WTC11 (cell line): ENCODE results near the gene IL6R. TPM values are rescaled to one million over a fixed set of nuclear protein-coding genes. Genes with fewer than 3 reads are reported as not detected.

Source experiments
- ATAC-seq: fragments of 200-7000 bp; cut with Tn5 transposase; 2 replicates; pipeline ENCODE4 v1.10.0; 2021; ENCODE audit warnings: mild to moderate bottlenecking, moderate library complexity
- CTCF ChIA-PET: fragments of 300-600 bp; sonication (Branson Sonifier 250); formaldehyde crosslinking; loops from one replicate; lab custom pipeline; 2021; ENCODE audit warnings: antibody characterized with exemption; lab: Charles Lee
- POLR2A ChIA-PET: fragments of 350-600 bp; sonication (Branson Sonifier 250); formaldehyde crosslinking; loops from one replicate; lab custom pipeline; 2021; ENCODE audit warnings: antibody characterized with exemption; lab: Charles Lee
- DNase-seq: peaks from one replicate; pipeline ENCODE4 v3.0.0; 2021; ENCODE audit warnings: low spot score
- H3K27ac Mint-ChIP-seq: 2 replicates; pipeline ENCODE4 v1.8.0; 2021; ENCODE audit warnings: mixed read lengths
- H3K27me3 Mint-ChIP-seq: 2 replicates; pipeline ENCODE4 v1.8.0; 2021; ENCODE audit warnings: low read depth, mild to moderate bottlenecking, moderate library complexity, mixed read lengths
- H3K36me3 Mint-ChIP-seq: 2 replicates; pipeline ENCODE4 v1.8.0; 2021; ENCODE audit warnings: mixed read lengths
- H3K4me1 Mint-ChIP-seq: 2 replicates; pipeline ENCODE4 v1.8.0; 2022; ENCODE audit warnings: mixed read lengths
- H3K4me3 Mint-ChIP-seq: 2 replicates; pipeline ENCODE4 v1.8.0; 2021; ENCODE audit warnings: mild to moderate bottlenecking, moderate library complexity, mixed read lengths
- H3K9me3 Mint-ChIP-seq: 2 replicates; pipeline ENCODE4 v1.8.0; 2021; ENCODE audit warnings: mixed read lengths
- ETV6 ChIP-seq: sonication (generic); formaldehyde crosslinking; IDR thresholded peaks from 2 replicates; pipeline ENCODE4 v1.8.1; 2022; ENCODE audit warnings: mild to moderate bottlenecking, missing genetic modification reagents
- FOXK1 ChIP-seq: sonication (generic); formaldehyde crosslinking; IDR thresholded peaks from 2 replicates; pipeline ENCODE4 v1.8.0; 2022; ENCODE audit warnings: mild to moderate bottlenecking, moderate library complexity, missing genetic modification reagents
- MXD4 ChIP-seq: fragments of 250-450 bp; sonication (Bioruptor Pico); IDR thresholded peaks from 2 replicates; pipeline ENCODE4 v1.8.0; 2021; ENCODE audit warnings: mild to moderate bottlenecking, moderate library complexity, borderline replicate concordance
- NR3C1 ChIP-seq: sonication (generic); formaldehyde crosslinking; conservative IDR thresholded peaks from 2 replicates; pipeline ENCODE4 v1.8.1; 2023; ENCODE audit warnings: low read depth, mild to moderate bottlenecking, missing genetic modification reagents
- OVOL2 ChIP-seq: fragments of 250-450 bp; sonication (Bioruptor Pico); IDR thresholded peaks from 2 replicates; pipeline ENCODE4 v1.9.0; 2021; ENCODE audit warnings: mild to moderate bottlenecking, borderline replicate concordance
- SMAD3 ChIP-seq: sonication (generic); formaldehyde crosslinking; IDR thresholded peaks from 2 replicates; pipeline ENCODE4 v1.8.0; 2022; ENCODE audit warnings: missing genetic modification reagents, mild to moderate bottlenecking, borderline replicate concordance
- SOX15 ChIP-seq: fragments of 250-450 bp; sonication (Bioruptor Pico); IDR thresholded peaks from 2 replicates; pipeline ENCODE4 v1.9.0; 2021; ENCODE audit warnings: mild to moderate bottlenecking
- SP1 ChIP-seq: sonication (generic); formaldehyde crosslinking; conservative IDR thresholded peaks from 2 replicates; pipeline ENCODE4 v1.8.1; 2022; ENCODE audit warnings: missing genetic modification reagents
- TEAD4 ChIP-seq: sonication (generic); formaldehyde crosslinking; IDR thresholded peaks from 2 replicates; pipeline ENCODE4 v1.8.0; 2022; ENCODE audit warnings: mild to moderate bottlenecking, missing genetic modification reagents
- ZNF423 ChIP-seq: fragments of 250-450 bp; sonication (Bioruptor Pico); IDR thresholded peaks from 2 replicates; pipeline ENCODE4 v2.1.2; 2022; ENCODE audit warnings: mild to moderate bottlenecking, moderate library complexity
- total RNA-seq: library from RNA; stranded (reverse); gene quantifications from 3 replicates; pipeline ENCODE4 v1.2.3, GENCODE V29; 2021
- TF ChIP-seq, protein P1 (sequence below): sonication (generic); formaldehyde crosslinking; conservative IDR thresholded peaks from 2 replicates; pipeline ENCODE4 v1.8.1; 2023; ENCODE audit warnings: mild to moderate bottlenecking, low read depth, missing genetic modification reagents, moderate library complexity
- TF ChIP-seq, protein P2 (sequence below): sonication (generic); formaldehyde crosslinking; IDR thresholded peaks from 2 replicates; pipeline ENCODE4 v1.8.0; 2022; ENCODE audit warnings: mild to moderate bottlenecking, missing genetic modification reagents
- TF ChIP-seq, protein P3 (sequence below): sonication (generic); formaldehyde crosslinking; IDR thresholded peaks from 2 replicates; pipeline ENCODE4 v1.8.0; 2022; ENCODE audit warnings: mild to moderate bottlenecking, missing genetic modification reagents
- TF ChIP-seq, protein P4 (sequence below): sonication (generic); formaldehyde crosslinking; IDR thresholded peaks from 2 replicates; pipeline ENCODE4 v1.8.1; 2023; ENCODE audit warnings: mild to moderate bottlenecking, missing genetic modification reagents, moderate library complexity
- TF ChIP-seq, protein P5 (sequence below): sonication (generic); formaldehyde crosslinking; IDR thresholded peaks from 2 replicates; pipeline ENCODE4 v1.8.1; 2022; ENCODE audit warnings: mild to moderate bottlenecking, missing genetic modification reagents, moderate library complexity, borderline replicate concordance
- TF ChIP-seq, protein P6 (sequence below): fragments of 250-450 bp; sonication (Bioruptor Pico); conservative IDR thresholded peaks from 2 replicates; pipeline ENCODE4 v1.9.0; 2021; ENCODE audit warnings: mild to moderate bottlenecking

IL6R gene
- total RNA-seq, 1 experiment from 2014 or later = 7.0 TPM

DNA sequence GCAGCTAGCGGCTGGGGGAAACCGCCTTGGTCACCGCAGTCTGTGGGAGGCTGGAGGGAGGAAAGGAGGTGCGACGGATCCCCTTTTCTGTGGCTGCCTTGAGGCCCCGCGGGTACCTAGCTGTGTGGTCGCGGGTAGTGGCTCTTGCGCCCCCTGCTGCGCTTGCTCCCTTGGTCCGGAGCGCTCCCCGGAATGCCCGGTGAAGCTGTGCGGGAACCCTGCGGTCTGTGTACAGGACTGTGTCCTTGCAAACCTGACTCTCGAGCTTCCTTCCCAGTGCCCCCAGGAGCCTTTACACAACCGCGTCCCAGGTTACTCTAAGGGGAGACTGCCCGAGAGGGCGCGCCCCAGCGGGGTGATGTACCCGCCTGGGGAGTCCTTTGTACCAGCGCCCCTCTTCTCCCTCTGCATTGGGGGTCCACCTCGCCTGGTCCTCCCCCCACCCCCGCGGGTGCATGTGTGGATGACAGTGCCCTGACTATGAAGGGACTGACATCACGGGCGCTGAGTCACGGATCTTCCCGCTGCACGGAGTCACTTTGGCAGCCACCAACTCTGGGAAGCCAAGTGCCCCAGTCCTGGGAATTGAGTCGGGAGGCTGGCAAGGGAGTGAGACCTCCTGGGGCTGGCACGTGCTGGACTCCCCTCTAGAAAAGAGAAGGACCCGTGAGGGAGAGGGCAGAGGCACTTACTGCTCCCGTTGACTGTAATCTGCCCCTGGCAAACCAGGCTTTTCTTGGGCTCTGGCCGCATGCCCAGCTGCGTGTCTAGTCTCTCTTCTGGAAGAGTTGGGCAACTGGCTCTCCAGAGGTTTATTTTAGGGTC is 816 bp downstream of the IL6R start:
- Mint-ChIP-seq H3K4me3 (peak overlapping the region; percentile 67), H3K36me3 (no peaks in the 10 kb centered on the region), H3K4me1 (peaks cover 35% of the 10 kb centered on the region), H3K27me3 (peaks cover 49% of the 10 kb centered on the region), H3K27ac (no peak overlapping the region), H3K9me3 (no peaks in the 10 kb centered on the region)
- ChIA-PET POLR2A (interaction anchor here (0.6 kb wide), 1 partner anchor 15 kb away, joined by 5 read pairs; no protein-coding TSS in a partner anchor), CTCF (interaction anchor here (0.7 to 1.6 kb wide), 4 partner anchors 37 to 141 kb away, joined by 3 read pairs; no protein-coding TSS in a partner anchor)
- DNase-seq = peak; percentile 53
- no peak for TF ChIP-seq SMAD3
- TF ChIP-seq, protein P1, sequence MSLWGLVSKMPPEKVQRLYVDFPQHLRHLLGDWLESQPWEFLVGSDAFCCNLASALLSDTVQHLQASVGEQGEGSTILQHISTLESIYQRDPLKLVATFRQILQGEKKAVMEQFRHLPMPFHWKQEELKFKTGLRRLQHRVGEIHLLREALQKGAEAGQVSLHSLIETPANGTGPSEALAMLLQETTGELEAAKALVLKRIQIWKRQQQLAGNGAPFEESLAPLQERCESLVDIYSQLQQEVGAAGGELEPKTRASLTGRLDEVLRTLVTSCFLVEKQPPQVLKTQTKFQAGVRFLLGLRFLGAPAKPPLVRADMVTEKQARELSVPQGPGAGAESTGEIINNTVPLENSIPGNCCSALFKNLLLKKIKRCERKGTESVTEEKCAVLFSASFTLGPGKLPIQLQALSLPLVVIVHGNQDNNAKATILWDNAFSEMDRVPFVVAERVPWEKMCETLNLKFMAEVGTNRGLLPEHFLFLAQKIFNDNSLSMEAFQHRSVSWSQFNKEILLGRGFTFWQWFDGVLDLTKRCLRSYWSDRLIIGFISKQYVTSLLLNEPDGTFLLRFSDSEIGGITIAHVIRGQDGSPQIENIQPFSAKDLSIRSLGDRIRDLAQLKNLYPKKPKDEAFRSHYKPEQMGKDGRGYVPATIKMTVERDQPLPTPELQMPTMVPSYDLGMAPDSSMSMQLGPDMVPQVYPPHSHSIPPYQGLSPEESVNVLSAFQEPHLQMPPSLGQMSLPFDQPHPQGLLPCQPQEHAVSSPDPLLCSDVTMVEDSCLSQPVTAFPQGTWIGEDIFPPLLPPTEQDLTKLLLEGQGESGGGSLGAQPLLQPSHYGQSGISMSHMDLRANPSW = no peak
- no peak for TF ChIP-seq MXD4 (CRISPR knock-in tag)
- TF ChIP-seq OVOL2 (CRISPR knock-in tag) = no peak
- TF ChIP-seq FOXK1 (CRISPR knock-in tag) = 0 out of 2 replicates have a peak, but pooled peaks have one; percentile 32
- TF ChIP-seq, protein P2, sequence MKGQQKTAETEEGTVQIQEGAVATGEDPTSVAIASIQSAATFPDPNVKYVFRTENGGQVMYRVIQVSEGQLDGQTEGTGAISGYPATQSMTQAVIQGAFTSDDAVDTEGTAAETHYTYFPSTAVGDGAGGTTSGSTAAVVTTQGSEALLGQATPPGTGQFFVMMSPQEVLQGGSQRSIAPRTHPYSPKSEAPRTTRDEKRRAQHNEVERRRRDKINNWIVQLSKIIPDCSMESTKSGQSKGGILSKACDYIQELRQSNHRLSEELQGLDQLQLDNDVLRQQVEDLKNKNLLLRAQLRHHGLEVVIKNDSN = no peak
- TF ChIP-seq SP1 (CRISPR knock-in tag) = no peak
- peak; percentile 48 for TF ChIP-seq ZNF423
- TF ChIP-seq TEAD4 (CRISPR knock-in tag) = no peak
- TF ChIP-seq, protein P3, sequence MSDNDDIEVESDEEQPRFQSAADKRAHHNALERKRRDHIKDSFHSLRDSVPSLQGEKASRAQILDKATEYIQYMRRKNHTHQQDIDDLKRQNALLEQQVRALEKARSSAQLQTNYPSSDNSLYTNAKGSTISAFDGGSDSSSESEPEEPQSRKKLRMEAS = no peak
- TF ChIP-seq SOX15 (CRISPR knock-in tag) = no peak
- peak; percentile 12 for ATAC-seq

DNA sequence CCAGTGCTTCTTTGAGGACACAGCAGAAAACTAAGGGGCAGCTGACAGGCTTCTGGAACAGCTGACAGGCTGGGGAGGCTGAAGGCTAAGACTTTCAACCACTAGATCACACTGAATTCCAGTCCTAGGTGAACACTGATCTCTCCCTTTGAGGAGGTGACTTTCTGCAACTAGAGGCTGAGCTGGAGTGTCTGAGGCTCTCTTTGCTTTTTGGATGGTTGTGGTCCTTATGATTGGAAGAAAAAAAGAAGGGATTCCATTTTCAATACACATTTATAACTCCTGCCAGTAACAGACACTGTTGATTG is 1.4 kb downstream of the IL6R start:
- POLR2A ChIA-PET = no interaction called here
- Mint-ChIP-seq H3K27ac (no peak overlapping the region), H3K4me3 (peak overlapping the region; percentile 67), H3K27me3 (peaks cover 49% of the 10 kb centered on the region), H3K36me3 (no peaks in the 10 kb centered on the region), H3K4me1 (peaks cover 40% of the 10 kb centered on the region), H3K9me3 (no peaks in the 10 kb centered on the region)
- DNase-seq (no peak), ATAC-seq (no peak)
- CTCF ChIA-PET = no interaction called here
- TF ChIP-seq, protein P4, sequence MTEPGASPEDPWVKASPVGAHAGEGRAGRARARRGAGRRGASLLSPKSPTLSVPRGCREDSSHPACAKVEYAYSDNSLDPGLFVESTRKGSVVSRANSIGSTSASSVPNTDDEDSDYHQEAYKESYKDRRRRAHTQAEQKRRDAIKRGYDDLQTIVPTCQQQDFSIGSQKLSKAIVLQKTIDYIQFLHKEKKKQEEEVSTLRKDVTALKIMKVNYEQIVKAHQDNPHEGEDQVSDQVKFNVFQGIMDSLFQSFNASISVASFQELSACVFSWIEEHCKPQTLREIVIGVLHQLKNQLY (CRISPR knock-in tag) = no peak
- TF ChIP-seq, protein P5, sequence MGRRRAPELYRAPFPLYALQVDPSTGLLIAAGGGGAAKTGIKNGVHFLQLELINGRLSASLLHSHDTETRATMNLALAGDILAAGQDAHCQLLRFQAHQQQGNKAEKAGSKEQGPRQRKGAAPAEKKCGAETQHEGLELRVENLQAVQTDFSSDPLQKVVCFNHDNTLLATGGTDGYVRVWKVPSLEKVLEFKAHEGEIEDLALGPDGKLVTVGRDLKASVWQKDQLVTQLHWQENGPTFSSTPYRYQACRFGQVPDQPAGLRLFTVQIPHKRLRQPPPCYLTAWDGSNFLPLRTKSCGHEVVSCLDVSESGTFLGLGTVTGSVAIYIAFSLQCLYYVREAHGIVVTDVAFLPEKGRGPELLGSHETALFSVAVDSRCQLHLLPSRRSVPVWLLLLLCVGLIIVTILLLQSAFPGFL (CRISPR knock-in tag) = no peak
- no peak for TF ChIP-seq ETV6 (CRISPR knock-in tag)
- TF ChIP-seq, protein P6, sequence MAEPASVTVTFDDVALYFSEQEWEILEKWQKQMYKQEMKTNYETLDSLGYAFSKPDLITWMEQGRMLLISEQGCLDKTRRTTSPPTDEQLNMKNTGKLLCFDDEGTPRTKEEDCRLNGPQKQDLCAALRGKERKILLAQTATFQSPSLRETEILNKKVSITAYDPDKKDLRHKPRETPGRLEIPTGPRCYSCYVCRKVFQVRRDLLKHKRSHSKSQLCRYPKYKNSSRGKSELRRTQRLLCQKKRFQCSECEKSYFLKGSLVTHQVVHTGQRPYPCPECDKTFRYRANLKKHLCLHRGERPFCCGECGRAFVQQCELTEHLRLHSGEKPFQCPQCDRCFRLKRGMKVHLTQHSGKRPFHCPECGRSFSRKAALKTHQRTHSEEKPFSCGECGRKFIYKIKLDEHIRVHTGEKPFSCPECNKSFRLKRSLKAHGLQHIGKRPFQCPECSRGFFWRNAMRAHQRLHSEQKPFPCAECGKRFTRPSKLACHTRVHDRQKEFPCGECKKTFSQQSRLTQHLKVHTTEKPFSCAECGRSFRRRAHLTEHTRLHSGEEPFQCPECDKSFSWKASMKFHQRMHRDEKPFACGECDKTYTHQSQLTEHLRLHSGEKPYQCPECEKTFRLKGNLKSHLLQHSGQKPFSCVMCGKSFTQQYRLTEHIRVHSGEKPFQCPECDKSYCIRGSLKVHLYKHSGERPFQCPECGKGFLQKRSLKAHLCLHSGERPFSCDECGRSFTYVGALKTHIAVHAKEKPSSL (CRISPR knock-in tag) = no peak
- no peak for TF ChIP-seq NR3C1 (CRISPR knock-in tag)
